Breast epithelium (tissue), 4 donors: ENCODE measurements around the gene NAMPT. TPM values are rescaled to one million over a fixed set of nuclear protein-coding genes. Genes with fewer than 3 reads are reported as not detected.
"Not testable (repeated sequence)": the region's sequence is repeated elsewhere in the genome, so short reads cannot be mapped to it uniquely, and the experiment has no call there.

ENCODE experiments used
- DNase-seq, 2 donors: peaks; one replicate each; pipeline ENCODE4 v3.0.0-alpha.2; 2019; ENCODE audit warnings: low spot score in 2 of 2
- H3K27ac ChIP-seq, 2 donors: fragments of 200-600 bp; sonication (generic) in 1 of 2; one replicate each; pipeline ENCODE4 v1.5.1; 2016 to 2019; ENCODE audit warnings: mild to moderate bottlenecking in 1 of 2
- H3K27me3 ChIP-seq, 2 donors: fragments of 200-600 bp; sonication (generic) in 1 of 2; one replicate each; pipeline versions ENCODE4 v1.5.1 to v1.6.0; 2017 to 2019; ENCODE audit warnings: control low read depth in 1 of 2, mild to moderate bottlenecking in 1 of 2
- H3K36me3 ChIP-seq: fragments of 200-600 bp; one replicate; pipeline ENCODE4 v1.5.1; 2019
- H3K4me1 ChIP-seq, 2 donors: fragments of 200-600 bp; sonication (generic); one replicate each; pipeline ENCODE4 v1.5.1; 2016 to 2019; ENCODE audit warnings: control low read depth in 1 of 2
- H3K4me3 ChIP-seq, 3 donors: fragments of 200-600 bp; sonication (generic); 1 replicate in 2 of 3; 2 replicates in 1 of 3; pipeline ENCODE4 v1.5.1; 2016 to 2019; ENCODE audit warnings: mild to moderate bottlenecking in 3 of 3, moderate library complexity in 2 of 3
- H3K9me3 ChIP-seq, 2 donors: fragments of 200-600 bp; sonication (generic) in 1 of 2; one replicate each; pipeline ENCODE4 v1.5.1; 2016 to 2019; ENCODE audit warnings: control low read depth in 1 of 2
- POLR2A ChIP-seq: fragments of 450-650 bp; IDR thresholded peaks from one replicate; pipeline ENCODE4 v1.6.1; 2016; ENCODE audit warnings: antibody characterized with exemption, mild to moderate bottlenecking, moderate library complexity
- POLR2AphosphoS5 ChIP-seq, 3 donors: sonication (generic); formaldehyde crosslinking; IDR thresholded peaks; one replicate each; pipeline ENCODE4 v1.6.1; 2017; ENCODE audit warnings: antibody characterized with exemption in 3 of 3
- intact Hi-C: fragments of 100-400 bp; cut with DNase I; formaldehyde crosslinking; loops from one replicate; pipeline ENCODE4 v1.15.1; 2023; ENCODE audit warnings: low total_unique reads
- total RNA-seq, 3 donors: library from RNA; depleted of rRNA; stranded (reverse); fragments of >200 nt; gene quantifications; one replicate each; pipeline ENCODE4 v1.1.0, GENCODE V29; 2016
- TF ChIP-seq, protein P1 (sequence below), 3 donors: fragments of 450-650 bp; IDR thresholded peaks; one replicate each; pipeline ENCODE4 v1.5.1; 2016 to 2017; ENCODE audit warnings: antibody characterized with exemption in 3 of 3, mild to moderate bottlenecking in 3 of 3, moderate library complexity in 3 of 3

NAMPT gene
- total RNA-seq, 3 donors from 2014 or later = 195 to 751 (median 536) TPM

DNA sequence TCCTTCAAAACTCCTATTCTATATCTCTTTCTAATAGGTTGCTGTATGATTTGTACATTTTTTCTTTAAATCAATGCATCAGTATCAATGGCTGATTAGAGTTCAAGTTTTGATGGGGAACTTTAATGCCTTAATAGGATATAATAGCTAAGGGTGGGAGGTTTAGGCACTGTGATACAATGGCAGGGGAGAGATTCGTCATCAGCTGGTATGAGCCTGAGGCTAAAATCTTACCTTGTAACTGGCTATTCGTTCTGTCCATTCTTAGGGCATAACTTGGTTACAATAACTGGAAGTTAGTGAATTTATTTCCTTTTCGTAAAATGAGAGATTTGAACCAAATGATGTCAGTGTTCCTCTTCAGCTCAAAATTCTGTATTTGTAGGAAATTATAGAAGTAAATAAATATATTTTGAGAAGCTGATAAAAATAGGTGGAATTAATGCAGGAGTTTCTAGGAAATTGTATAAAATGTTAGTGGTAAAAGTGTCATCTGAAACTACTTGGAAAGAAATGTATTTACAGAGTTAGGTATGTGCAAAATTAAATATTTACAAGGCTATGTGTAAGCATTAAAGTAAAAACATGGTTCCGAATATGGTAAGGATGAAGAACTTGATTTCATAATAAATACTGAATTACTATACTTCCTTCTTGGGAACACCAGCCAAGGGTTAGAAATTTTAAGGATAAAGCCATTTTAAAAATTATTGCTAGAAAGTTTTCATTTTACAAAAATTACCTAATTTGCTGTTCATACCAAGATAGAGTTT lies 27.5 kb upstream of the NAMPT start:
- no peaks in the 10 kb centered on the region for H3K9me3 ChIP-seq
- H3K27ac ChIP-seq = no peak overlapping the region
- H3K4me3 ChIP-seq = no peak overlapping the region
- H3K27me3 ChIP-seq = no peaks in the 10 kb centered on the region
- H3K36me3 ChIP-seq = no peaks in the 10 kb centered on the region
- DNase-seq = no peak
- TF ChIP-seq POLR2AphosphoS5 (IDR thresholded peaks at IDR 0.05) (no peak), POLR2A (no peak)
- TF ChIP-seq, protein P1, sequence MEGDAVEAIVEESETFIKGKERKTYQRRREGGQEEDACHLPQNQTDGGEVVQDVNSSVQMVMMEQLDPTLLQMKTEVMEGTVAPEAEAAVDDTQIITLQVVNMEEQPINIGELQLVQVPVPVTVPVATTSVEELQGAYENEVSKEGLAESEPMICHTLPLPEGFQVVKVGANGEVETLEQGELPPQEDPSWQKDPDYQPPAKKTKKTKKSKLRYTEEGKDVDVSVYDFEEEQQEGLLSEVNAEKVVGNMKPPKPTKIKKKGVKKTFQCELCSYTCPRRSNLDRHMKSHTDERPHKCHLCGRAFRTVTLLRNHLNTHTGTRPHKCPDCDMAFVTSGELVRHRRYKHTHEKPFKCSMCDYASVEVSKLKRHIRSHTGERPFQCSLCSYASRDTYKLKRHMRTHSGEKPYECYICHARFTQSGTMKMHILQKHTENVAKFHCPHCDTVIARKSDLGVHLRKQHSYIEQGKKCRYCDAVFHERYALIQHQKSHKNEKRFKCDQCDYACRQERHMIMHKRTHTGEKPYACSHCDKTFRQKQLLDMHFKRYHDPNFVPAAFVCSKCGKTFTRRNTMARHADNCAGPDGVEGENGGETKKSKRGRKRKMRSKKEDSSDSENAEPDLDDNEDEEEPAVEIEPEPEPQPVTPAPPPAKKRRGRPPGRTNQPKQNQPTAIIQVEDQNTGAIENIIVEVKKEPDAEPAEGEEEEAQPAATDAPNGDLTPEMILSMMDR (IDR thresholded peaks at IDR 0.05) = no peak
- intact Hi-C loops = no loop called here
- H3K4me1 ChIP-seq = no peaks in the 10 kb centered on the region

DNA sequence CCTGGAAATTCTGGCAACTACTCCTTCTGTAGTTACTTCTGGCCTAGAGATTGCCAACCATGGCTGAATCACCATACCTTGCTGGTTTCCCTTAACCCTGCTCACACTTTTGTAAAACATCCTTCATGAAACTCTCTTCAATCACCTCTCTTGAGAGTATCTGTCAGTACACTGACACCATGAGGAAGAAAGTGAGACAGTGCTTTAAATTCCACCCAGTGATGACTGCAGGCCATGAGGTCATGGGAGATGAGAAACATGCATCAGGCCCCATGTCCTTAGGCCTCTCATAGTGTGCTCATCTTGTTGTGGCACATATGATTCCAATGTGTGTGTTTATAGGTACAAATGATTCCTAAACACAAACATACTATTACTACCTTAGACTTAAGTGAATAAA lies 24.6 kb upstream of the NAMPT start:
- Histone ChIP-seq H3K27me3 (no peaks in the 10 kb centered on the region), H3K4me1 (no peaks in the 10 kb centered on the region), H3K27ac (no peak overlapping the region), H3K36me3 (no peaks in the 10 kb centered on the region), H3K9me3 (no peaks in the 10 kb centered on the region), H3K4me3 (no peak overlapping the region)
- intact Hi-C loops = no loop called here
- no peak for DNase-seq
- TF ChIP-seq POLR2AphosphoS5 (IDR thresholded peaks at IDR 0.05) (no peak), POLR2A (no peak)
- TF ChIP-seq, protein P1 (IDR thresholded peaks at IDR 0.05) = no peak

DNA sequence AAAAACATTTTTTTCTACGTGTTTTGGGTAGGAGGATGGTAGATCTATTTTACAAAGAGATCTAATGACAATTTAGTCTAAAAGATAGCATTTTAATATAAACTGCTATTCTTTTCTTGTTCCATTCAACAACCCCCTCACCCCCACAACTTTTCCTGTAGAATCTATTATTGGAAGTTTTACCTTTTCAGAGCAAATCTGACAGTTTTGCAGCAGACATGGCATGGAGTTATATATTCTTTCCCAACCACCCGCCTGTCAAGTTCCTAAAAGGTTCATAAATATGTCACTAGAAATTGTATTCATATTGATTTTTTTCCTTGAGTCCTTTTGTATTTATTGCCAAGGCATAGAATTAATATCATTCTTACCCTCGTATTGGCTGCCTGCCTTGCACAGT lies 21.5 kb upstream of the NAMPT start:
- H3K36me3 ChIP-seq = no peaks in the 10 kb centered on the region
- intact Hi-C loops = no loop called here
- no peaks in the 10 kb centered on the region for H3K9me3 ChIP-seq
- no peaks in the 10 kb centered on the region for H3K4me1 ChIP-seq
- no peak overlapping the region for H3K4me3 ChIP-seq
- TF ChIP-seq, protein P1 (IDR thresholded peaks at IDR 0.05) = no peak
- no peak for TF ChIP-seq POLR2AphosphoS5 (IDR thresholded peaks at IDR 0.05)
- H3K27me3 ChIP-seq = no peaks in the 10 kb centered on the region
- no peak for DNase-seq
- no peak overlapping the region for H3K27ac ChIP-seq

DNA sequence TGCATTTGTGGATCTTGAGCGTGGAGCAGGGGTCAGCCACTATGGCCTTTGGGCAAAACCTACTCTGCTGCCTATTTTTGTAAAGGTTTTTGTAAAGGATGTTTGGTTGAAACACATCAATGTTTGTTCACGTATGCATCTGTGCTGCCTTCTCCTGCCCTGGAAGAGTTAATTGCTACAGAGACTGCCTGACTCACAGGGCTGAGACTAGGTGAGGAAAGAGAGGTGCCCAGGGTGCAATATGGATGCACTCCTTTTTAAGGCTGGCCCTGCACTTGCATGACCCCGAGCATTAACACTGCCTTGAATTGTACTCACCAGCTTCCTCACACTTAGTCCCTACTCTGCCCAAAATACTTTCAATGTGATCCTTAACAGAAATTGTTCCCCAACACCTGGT lies 20.9 kb upstream of the NAMPT start:
- no peak for DNase-seq
- Histone ChIP-seq H3K9me3 (no peaks in the 10 kb centered on the region), H3K36me3 (no peaks in the 10 kb centered on the region), H3K27me3 (no peaks in the 10 kb centered on the region), H3K4me3 (no peak overlapping the region), H3K4me1 (no peaks in the 10 kb centered on the region), H3K27ac (no peak overlapping the region)
- TF ChIP-seq POLR2AphosphoS5 (IDR thresholded peaks at IDR 0.05) (no peak), POLR2A (no peak)
- TF ChIP-seq, protein P1 (IDR thresholded peaks at IDR 0.05) = no peak
- intact Hi-C loops = no loop called here

DNA sequence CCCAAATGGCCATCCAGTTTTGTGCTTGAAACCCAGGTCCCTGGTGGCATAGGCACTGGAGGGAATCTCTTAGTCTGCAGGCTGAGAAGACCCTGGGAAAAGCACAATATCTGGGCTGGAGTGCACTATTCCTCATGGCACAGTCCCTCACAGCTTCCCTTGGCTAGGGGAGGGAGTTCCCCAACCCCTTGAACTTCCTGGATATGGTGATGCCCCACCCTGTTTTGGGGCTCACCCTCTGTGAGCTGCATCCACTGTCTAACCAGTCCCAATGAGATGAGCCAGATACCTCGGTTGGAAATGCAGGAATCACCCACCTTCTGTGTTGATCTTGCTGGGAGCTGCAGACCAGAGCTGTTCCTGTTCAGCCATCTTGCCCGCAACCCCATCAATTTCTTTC lies 19.8 kb upstream of the NAMPT start:
- H3K4me1 ChIP-seq = no peaks in the 10 kb centered on the region
- no peak for DNase-seq
- H3K9me3 ChIP-seq = no peaks in the 10 kb centered on the region
- TF ChIP-seq POLR2A (no peak), POLR2AphosphoS5 (IDR thresholded peaks at IDR 0.05) (no peak)
- TF ChIP-seq, protein P1 (IDR thresholded peaks at IDR 0.05) = no peak
- H3K27ac ChIP-seq = no peak overlapping the region
- H3K27me3 ChIP-seq = no peaks in the 10 kb centered on the region
- no peaks in the 10 kb centered on the region for H3K36me3 ChIP-seq
- no peak overlapping the region for H3K4me3 ChIP-seq
- intact Hi-C loops = no loop called here

DNA sequence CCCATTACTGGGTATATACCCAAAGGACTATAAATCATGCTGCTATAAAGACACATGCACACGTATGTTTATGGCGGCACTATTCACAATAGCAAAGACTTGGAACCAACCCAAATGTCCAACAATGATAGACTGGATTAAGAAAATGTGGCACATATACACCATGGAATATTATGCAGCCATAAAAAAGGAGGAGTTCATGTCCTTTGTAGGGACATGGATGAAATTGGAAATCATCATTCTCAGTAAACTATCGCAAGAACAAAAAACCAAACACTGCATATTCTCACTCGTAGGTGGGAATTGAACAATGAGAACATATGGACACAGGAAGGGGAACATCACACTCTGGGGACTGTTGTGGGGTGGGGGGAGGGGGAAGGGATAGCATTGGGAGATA lies 13.8 kb upstream of the NAMPT start:
- intact Hi-C loops = not testable (repeated sequence)

DNA sequence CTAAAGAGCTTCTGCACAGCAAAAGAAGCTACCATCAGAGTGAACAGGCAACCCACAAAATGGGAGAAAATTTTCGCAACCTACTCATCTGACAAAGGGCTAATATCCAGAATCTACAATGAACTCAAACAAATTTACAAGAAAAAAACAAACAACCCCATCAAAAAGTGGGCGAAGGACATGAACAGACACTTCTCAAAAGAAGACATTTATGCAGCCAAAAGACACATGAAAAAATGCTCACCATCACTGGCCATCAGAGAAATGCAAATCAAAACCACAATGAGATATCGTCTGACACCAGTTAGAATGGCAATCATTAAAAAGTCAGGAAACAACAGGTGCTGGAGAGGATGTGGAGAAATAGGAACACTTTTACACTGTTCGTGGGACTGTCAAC lies 13.4 kb upstream of the NAMPT start:
- DNase-seq, H3K9me3 ChIP-seq, intact Hi-C loops, H3K4me1 ChIP-seq, H3K27me3 ChIP-seq, H3K4me3 ChIP-seq, H3K36me3 ChIP-seq, H3K27ac ChIP-seq: not testable (repeated sequence)

More for the DNA sequence above, 13.8 kb upstream of the NAMPT start:
- H3K27ac ChIP-seq, DNase-seq, H3K36me3 ChIP-seq, H3K27me3 ChIP-seq, H3K4me3 ChIP-seq, H3K9me3 ChIP-seq, H3K4me1 ChIP-seq: not testable (repeated sequence)
